ENCODE results near the gene OR2T35.
"Not testable (repeated sequence)": the region's sequence is repeated elsewhere in the genome, so short reads cannot be mapped to it uniquely, and the experiment has no call there.

The OR2T35 gene, protein sequence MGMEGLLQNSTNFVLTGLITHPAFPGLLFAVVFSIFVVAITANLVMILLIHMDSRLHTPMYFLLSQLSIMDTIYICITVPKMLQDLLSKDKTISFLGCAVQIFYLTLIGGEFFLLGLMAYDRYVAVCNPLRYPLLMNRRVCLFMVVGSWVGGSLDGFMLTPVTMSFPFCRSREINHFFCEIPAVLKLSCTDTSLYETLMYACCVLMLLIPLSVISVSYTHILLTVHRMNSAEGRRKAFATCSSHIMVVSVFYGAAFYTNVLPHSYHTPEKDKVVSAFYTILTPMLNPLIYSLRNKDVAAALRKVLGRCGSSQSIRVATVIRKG

DNA sequence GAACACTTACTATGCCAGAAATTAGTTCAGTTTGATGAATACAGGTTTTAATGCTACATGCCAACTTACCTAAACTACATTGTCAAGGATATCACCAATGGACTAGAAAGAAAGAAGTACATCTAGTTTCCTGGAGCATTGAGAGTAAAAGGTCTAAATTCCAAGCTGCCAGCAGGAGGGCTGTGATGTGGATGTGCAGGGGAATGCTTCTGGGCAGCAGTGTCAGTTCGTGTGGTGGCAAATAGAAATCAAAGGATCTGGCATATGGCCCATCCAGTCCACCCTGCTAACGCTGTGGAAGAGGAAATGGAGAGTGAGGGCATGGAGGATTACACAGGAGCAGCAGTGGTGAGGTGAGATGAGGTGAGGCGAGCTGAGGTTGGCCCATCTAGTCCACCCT is at the start of gene OR2T35:
Gene OR2T35, minus strand, starts transcription at position 101 of the 400 bp plus-strand sequence. CDS start 6,020 bp downstream, outside the sequence.
- not testable (repeated sequence) for DNase-seq (ENCODE audit: low read depth in 2 of 2)

GRCh38 chr1:248691567-248692155 is 46.6 kb upstream of the OR2T35 start:
- no peak for DNase-seq (ENCODE audit: low read depth in 2 of 2)

GRCh38 chr1:248688527-248689298 is 43.6 kb upstream of the OR2T35 start:
- no peak for DNase-seq (ENCODE audit: low read depth in 2 of 2)

DNA sequence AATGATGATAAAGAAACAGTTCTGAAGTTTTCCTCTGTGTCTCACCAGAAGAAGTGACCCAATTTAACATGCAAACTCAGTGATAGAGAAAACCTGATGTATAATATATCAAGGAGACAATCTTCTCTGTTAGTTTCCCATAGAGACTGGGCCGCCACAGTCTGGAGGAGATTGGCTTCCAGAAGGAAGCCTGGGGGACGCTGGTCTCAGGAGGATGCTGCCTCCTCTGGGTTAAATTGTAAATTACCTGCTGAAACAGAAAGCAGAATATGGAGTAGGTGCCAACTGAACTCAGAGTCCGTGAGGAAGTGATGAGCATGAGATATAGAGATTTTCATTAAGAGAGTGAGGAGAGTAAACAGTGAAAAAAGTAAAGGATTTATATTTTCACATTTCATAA is 41.7 kb upstream of the OR2T35 start:
- DNase-seq (ENCODE audit: low read depth in 2 of 2): no peak

DNA sequence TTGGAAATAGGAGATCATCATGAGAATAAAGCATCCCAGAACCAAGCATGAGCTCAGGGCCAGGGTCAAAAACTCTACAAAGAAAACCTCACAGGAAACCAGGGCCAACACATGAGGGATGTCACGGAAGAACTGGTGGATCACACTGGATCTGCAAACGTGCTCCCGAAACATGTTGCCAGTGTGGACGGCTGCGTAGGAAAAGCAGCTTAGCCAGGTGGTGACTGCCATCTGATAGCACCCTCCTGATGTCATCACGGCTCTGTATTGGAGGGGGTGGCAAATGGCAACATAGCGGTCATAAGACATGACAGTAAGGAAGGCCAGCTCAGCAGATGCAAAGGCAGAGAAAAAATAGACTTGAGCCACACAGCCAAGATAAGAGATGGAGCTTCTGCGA is 36.6 kb upstream of the OR2T35 start:
- DNase-seq (ENCODE audit: low read depth in 2 of 2): no peak

DNA sequence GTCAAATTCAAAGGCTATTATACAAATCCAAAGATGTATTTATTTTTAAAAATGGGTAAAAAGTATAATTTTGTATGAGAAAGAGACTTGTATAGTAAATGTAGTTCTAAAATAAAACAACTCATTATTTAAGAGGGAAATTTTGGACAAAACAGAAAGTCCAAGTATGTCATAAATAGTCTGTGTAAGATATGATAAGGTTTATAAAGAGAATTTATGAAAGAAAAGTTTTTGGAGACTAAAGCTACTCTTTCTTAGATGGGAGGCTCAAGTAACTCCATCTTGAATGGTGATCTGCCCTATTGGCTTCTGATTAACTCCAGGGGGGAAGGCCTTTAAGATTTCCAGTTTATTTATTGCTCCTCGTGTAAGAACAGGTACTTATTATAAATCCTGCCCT is 24.9 kb upstream of the OR2T35 start:
- DNase-seq (ENCODE audit: low read depth in 2 of 2): no peak

- not testable (repeated sequence) for DNase-seq (ENCODE audit: low read depth in 2 of 2)
These were observed 18.6 kb upstream of the OR2T35 start for GRCh38 chr1:248663453-248664328.

GRCh38 chr1:248656797-248657196 is 11.7 kb upstream of the OR2T35 start:
- DNase-seq (ENCODE audit: low read depth in 2 of 2): not testable (repeated sequence)

DNA sequence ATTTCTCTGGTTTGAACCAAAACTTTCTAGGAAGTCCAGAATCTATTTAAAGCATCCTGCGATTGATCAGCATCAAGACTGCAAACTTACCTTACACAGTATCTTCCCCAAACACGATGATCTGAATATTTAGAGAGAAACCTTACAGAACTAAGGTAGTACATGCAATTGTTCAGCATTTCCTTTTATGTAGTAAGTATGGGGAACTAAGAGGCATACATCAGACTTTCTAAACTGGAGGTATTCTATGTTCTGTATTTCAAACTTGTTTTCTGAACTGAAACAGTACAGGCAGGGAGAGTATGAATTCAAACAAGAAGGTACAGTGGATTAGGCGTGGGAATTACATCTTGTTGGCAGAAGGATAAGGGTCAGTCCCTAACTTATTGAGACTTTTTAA is 10.3 kb upstream of the OR2T35 start, which contains the start of gene OR2T27:
Gene OR2T27, minus strand, starts transcription at position 175 of the 400 bp plus-strand sequence. CDS start 4,644 bp downstream, outside the sequence.
- DNase-seq (ENCODE audit: low read depth in 2 of 2): not testable (repeated sequence)

GRCh38 chr1:248648770-248649536 is 3.9 kb upstream of the OR2T35 start:
- DNase-seq (ENCODE audit: low read depth in 2 of 2): not testable (repeated sequence)

GRCh38 chr1:248642971-248643651 is 2.0 kb downstream of the OR2T35 start:
- DNase-seq (ENCODE audit: low read depth in 2 of 2): not testable (repeated sequence)

DNA sequence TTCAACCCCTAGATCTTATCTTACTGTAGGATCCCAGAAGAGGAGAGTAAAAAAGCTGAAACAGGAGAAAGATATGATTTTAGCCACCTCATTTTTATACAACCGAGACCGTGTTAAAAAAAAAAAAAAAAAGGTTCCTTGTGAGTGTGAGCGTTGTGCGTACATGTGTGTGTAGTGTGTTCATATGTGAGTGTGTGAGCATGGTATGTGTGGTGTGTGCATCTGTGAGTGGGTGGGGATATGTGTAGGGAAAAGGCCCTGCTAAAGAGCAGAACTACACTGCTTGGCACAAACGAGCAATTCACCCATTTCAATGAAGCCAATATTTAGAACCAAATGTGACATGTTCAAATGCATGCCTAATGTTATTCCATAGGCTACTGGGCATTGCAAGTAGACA is 3.5 kb downstream of the OR2T35 start:
- DNase-seq (ENCODE audit: low read depth in 2 of 2): not testable (repeated sequence)

DNA sequence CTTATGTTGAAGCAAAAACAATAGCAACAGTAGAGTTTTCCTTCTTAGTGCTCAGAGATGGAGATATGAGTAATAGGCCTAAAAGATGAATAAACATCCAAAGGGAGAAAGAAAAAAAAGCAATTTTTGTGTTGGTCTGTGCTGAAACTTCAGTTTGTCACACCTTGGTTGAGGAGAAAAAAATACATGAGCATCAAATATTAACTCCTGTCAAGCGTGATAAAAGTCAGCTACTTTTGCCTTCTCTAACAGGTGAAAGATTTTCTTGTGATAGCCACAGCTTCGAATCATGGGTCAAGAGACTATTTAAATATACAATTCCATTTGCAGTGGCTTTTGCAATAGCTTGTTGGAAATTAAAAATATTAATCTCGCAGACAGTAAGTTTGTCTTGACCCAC is 4.2 kb downstream of the OR2T35 start:
- DNase-seq (ENCODE audit: low read depth in 2 of 2): not testable (repeated sequence)

DNA sequence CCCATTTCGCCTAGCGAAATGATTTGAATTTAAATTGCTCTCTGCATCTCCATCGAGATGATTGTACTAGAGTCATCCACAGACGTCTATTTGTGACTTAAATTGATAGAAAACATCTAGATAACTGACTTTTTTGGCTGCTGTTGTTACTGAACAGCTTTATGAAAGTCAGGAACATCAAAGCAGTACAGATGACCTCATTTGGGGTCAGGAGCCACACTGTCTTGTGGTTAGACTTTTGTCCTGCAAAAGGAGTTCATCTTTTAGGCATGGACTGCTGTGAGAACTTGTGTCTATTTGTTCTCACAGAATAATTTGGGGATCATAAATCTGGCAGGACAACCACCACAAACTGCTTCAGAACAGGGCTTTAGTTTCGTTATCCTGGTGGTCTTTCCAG is 5.4 kb downstream of the OR2T35 start:
- DNase-seq (ENCODE audit: low read depth in 2 of 2): not testable (repeated sequence)

DNA sequence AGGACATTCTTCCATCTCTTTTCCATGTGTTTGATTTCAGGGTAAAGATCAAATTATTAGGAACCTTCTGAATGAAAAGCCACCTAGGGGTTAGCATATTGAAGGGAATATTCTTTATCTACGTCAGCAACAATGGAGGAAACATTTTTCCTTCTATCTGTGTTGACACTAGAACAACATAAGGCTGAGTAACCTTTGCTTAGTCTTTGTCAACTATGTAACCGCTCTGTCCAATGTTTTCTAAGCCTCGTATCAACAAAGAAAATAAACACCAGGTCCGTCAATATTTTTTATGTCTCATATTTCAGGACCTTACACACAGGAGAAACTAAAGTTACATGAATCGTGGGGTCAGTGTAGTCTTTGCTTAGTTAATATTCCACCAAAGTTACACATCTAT is 8.5 kb downstream of the OR2T35 start:
- not testable (repeated sequence) for DNase-seq (ENCODE audit: low read depth in 2 of 2)

DNA sequence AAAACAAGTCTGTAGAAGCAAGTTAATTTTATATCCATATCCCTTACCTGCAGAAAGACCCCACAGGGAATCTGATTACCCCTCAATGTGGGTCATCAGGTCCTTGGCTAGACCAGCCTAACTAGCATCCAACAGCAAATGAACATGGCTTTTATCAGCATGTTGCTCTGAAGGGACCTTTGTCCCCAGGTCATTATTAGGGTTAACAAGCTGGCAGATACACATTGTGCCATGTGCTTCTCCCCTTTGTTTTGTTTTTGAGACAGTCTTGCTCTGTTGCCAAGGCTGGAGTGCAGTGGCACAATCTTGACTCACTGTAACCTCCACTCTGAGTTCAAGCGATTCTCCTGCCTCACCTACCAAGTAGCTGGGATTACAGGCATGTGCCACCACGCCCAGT is 10.1 kb downstream of the OR2T35 start, which contains the start of gene OR2T11:
Gene OR2T11, minus strand, starts transcription at position 101 of the 400 bp plus-strand sequence. CDS start 7,963 bp downstream, outside the sequence.
- DNase-seq (ENCODE audit: low read depth in 2 of 2): not testable (repeated sequence)

DNA sequence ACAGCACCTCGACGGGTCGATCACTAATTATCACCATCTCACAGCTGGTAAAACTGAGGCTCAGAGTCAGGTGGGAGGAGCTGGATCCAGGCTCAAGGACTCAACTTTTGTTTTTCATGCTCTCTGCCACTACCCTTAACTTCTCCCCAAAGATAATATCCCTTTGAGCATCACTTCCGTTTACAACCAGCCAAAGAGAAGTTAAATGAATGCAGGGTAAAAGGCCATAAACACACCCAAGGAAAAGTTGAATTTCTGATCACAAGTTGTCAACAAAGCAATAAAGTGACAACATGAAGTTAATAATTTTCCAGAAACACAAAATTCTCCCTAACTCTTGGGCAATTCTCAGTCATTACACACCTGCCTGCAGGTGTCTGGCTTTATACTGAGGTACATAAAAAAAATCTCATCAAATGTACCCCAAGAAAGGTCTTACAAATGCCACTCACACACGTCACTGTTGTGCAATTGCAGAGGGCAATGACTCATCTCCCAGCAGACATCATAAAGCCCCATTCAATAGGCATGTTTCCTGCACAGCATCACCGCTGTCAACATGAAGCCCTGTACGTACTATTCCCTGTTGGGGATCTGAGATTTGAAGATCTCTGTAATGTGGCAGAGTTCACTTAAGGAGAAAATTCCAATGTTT is 13.6 kb downstream of the OR2T35 start:
- no peak for DNase-seq (ENCODE audit: low read depth in 2 of 2)

DNA sequence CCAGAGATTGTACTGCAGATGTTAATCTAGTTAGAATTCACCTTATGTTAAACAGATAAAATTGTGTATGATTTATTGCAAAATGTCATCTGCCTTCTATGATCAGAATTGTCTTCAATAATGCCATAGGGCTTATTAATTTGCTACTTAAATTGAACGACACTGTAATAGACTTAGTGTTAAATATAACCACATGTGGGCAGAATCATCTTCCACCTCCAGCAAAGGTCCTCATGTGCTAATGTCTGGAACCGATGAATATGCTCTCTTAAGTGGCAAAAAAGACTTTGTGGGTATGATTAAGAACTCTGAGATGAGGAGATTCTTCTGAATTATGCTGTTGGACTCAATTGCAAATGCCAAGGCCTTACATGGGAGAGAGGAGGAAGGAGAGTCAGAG is 14.5 kb downstream of the OR2T35 start:
- DNase-seq (ENCODE audit: low read depth in 2 of 2): no peak

Data from stimulated activated CD4-positive, alpha-beta T cell treated with anti-CD3 and anti-CD28 coated beads, Interleukin-1b, Interleukin-23, amount 100 ng/mL, for 4 hours (primary cell).